ENCODE measurements around the gene DUOXA1.

- TF ChIP-seq POLR2A (IDR thresholded peaks at IDR 0.05; ENCODE audit: low read depth, low read length) = no peak
- no peak for TF ChIP-seq TAF1 (IDR thresholded peaks at IDR 0.05; ENCODE audit: low read depth, low read length)
- TF ChIP-seq SPI1 (IDR thresholded peaks at IDR 0.05; ENCODE audit: low read depth, low read length) = no peak
- TF ChIP-seq POLR2AphosphoS5 (IDR thresholded peaks at IDR 0.05; ENCODE audit: low read depth, low read length) = no peak
- TF ChIP-seq PAX5 (IDR thresholded peaks at IDR 0.05; ENCODE audit: insufficient read depth, low read length, severe bottlenecking) = no peak
Measured at GRCh38 chr15:45114751-45115085, 15.0 kb downstream of the DUOXA1 start.
